Panc1 (cell line): ENCODE measurements around the gene NMUR1. TPM values are rescaled to one million over a fixed set of nuclear protein-coding genes. Genes with fewer than 3 reads are reported as not detected.

Experiments used
- ATAC-seq: fragments of 200-7000 bp; cut with Tn5 transposase; 2 replicates; pipeline ENCODE4 v1.9.1; 2020; ENCODE audit warnings: mild to moderate bottlenecking, moderate library complexity
- BruUV-seq: library from RNA; stranded (reverse); fragments of 400-500 nt; replicated peaks from 2 replicates; lab custom pipeline; 2021; lab: Mats Ljungman, UMichigan
- CTCF ChIA-PET: fragments of 300-600 bp; sonication (Branson Sonifier 250); formaldehyde crosslinking; loops from one replicate; lab custom pipeline; 2022; ENCODE audit warnings: antibody characterized with exemption; lab: Charles Lee
- POLR2A ChIA-PET: fragments of 300-600 bp; sonication (Branson Sonifier 250); formaldehyde crosslinking; loops from one replicate; lab custom pipeline; 2022; ENCODE audit warnings: antibody characterized with exemption; lab: Charles Lee
- DNase-seq: peaks from one replicate; pipeline ENCODE4 v3.0.0-alpha.2; 2010; ENCODE audit warnings: low read depth, low spot score
- H3K27ac ChIP-seq: 2 replicates; pipeline ENCODE4 v1.5.1; 2011; ENCODE audit warnings: mild to moderate bottlenecking, low read length, inconsistent platforms
- H3K27me3 ChIP-seq: fragments of 200-500 bp; sonication (Bioruptor generic); 2 replicates; pipeline ENCODE4 v1.6.0; 2014; ENCODE audit warnings: low read length, inconsistent platforms; ENCODE audit not compliant: control insufficient read depth, insufficient read depth
- H3K36me3 ChIP-seq: fragments of 200-500 bp; sonication (Bioruptor generic); 2 replicates; pipeline ENCODE4 v1.5.1; 2014; ENCODE audit warnings: inconsistent platforms, mild to moderate bottlenecking, low read length, moderate library complexity; ENCODE audit not compliant: control insufficient read depth, insufficient read depth
- H3K4me1 ChIP-seq: 2 replicates; pipeline ENCODE4 v1.5.1; 2011; ENCODE audit warnings: inconsistent platforms, mild to moderate bottlenecking, low read length, moderate library complexity; ENCODE audit not compliant: control insufficient read depth, insufficient read depth
- H3K4me3 ChIP-seq, 2 experiments: 2 replicates each; pipeline ENCODE4 v1.5.1; 2011 to 2012; ENCODE audit warnings: low read depth in 2 of 2, low read length in 2 of 2, mild to moderate bottlenecking in 2 of 2, inconsistent platforms in 1 of 2, moderate library complexity in 1 of 2
- H3K9me3 ChIP-seq: fragments of 200-500 bp; sonication (Bioruptor generic); 2 replicates; pipeline ENCODE4 v1.5.1; 2014; ENCODE audit warnings: low read depth, mild to moderate bottlenecking, inconsistent platforms, low read length, moderate library complexity; ENCODE audit not compliant: control insufficient read depth, insufficient read depth
- CTCF ChIP-seq: fragments of 450-650 bp; IDR thresholded peaks from 2 replicates; pipeline ENCODE4 v1.5.1; 2017; ENCODE audit warnings: mild to moderate bottlenecking
- POLR2AphosphoS5 ChIP-seq: IDR thresholded peaks from 2 replicates; pipeline ENCODE4 v1.6.1; 2012; ENCODE audit warnings: mild to moderate bottlenecking, low read depth, low read length, moderate library complexity
- REST ChIP-seq, 2 experiments: IDR thresholded peaks; 2 replicates each; pipeline ENCODE4 v1.6.1; 2011 to 2012; ENCODE audit warnings: low read depth in 2 of 2, control low read depth in 1 of 2, low read length in 1 of 2, mild to moderate bottlenecking in 1 of 2, moderate library complexity in 1 of 2; ENCODE audit not compliant: insufficient read depth in 1 of 2
- SIN3A ChIP-seq: IDR thresholded peaks from 2 replicates; pipeline ENCODE4 v1.6.1; 2012; ENCODE audit warnings: low read depth, mild to moderate bottlenecking, low read length, moderate library complexity, borderline replicate concordance; ENCODE audit not compliant: insufficient read depth
- TCF7L2 ChIP-seq: IDR thresholded peaks from 2 replicates; pipeline ENCODE4 v1.6.1; 2011; ENCODE audit warnings: mild to moderate bottlenecking, low read depth, low read length, inconsistent platforms
- in situ Hi-C: cut with HindIII; loops from 2 replicates; pipeline ENCODE4 v1.10.0; 2016; ENCODE audit warnings: low sequenced_read_pairs, low pct_unique_long_range_greater_than_20kb
- intact Hi-C: fragments of 100-400 bp; cut with micrococcal nuclease; formaldehyde crosslinking; loops from one replicate; pipeline ENCODE4 v1.10.0; 2022; ENCODE audit not compliant: unreplicated experiment
- total RNA-seq: library from RNA; stranded (reverse); gene quantifications from one replicate; pipeline ENCODE4 v1.2.1, GENCODE V29; 2021; ENCODE audit not compliant: unreplicated experiment

The NMUR1 gene
- total RNA-seq, 1 experiment from 2014 or later, result 0.28 TPM

- in situ Hi-C loops, result no loop called here
- ChIA-PET CTCF (no interaction called here), POLR2A (no interaction called here)
- no TSS peak for BruUV-seq
- Histone ChIP-seq H3K36me3 (no peaks in the 10 kb centered on the region), H3K9me3 (no peaks in the 10 kb centered on the region), H3K27ac (no peak overlapping the region), H3K4me3 (no peak overlapping the region), H3K27me3 (no peaks in the 10 kb centered on the region), H3K4me1 (no peaks in the 10 kb centered on the region)
- intact Hi-C loops, result no loop called here
- ATAC-seq (no peak), DNase-seq (no peak)
- no peak for TF ChIP-seq TCF7L2
- TF ChIP-seq POLR2AphosphoS5, result no peak
- no peak for TF ChIP-seq CTCF
- TF ChIP-seq REST (IDR thresholded peaks at IDR 0.05; ENCODE audit: insufficient read depth in 1 of 2, low read depth in 2 of 2, low read length in 1 of 2), result no peak
- no peak for TF ChIP-seq SIN3A
These were observed 5.7 kb upstream of the NMUR1 start for GRCh38 chr2:231535961-231536360.

- H3K9me3 ChIP-seq, result no peaks in the 10 kb centered on the region
- TF ChIP-seq SIN3A (no peak), REST (IDR thresholded peaks at IDR 0.05; ENCODE audit: insufficient read depth in 1 of 2, low read depth in 2 of 2, low read length in 1 of 2) (no peak), POLR2AphosphoS5 (no peak), TCF7L2 (no peak), CTCF (no peak)
- no peak for ATAC-seq
- no peak overlapping the region for H3K27ac ChIP-seq
- CTCF ChIA-PET, result no interaction called here
- DNase-seq, result no peak
- in situ Hi-C loops, result no loop called here
- BruUV-seq, result no TSS peak
- peaks cover 2% of the 10 kb centered on the region; the same call in 1 of the 2 replicates for H3K4me1 ChIP-seq
- no peaks in the 10 kb centered on the region for H3K36me3 ChIP-seq
- intact Hi-C loops, result no loop called here
- no peaks in the 10 kb centered on the region for H3K27me3 ChIP-seq
- POLR2A ChIA-PET, result no interaction called here
- H3K4me3 ChIP-seq, result no peak overlapping the region
These were observed 3.5 kb upstream of the NMUR1 start for GRCh38 chr2:231533777-231534125.
